ENCODE measurements around the gene TNFRSF21.
"Not testable (repeated sequence)": the region's sequence is repeated elsewhere in the genome, so short reads cannot be mapped to it uniquely, and the experiment has no call there.

The TNFRSF21 gene

DNA sequence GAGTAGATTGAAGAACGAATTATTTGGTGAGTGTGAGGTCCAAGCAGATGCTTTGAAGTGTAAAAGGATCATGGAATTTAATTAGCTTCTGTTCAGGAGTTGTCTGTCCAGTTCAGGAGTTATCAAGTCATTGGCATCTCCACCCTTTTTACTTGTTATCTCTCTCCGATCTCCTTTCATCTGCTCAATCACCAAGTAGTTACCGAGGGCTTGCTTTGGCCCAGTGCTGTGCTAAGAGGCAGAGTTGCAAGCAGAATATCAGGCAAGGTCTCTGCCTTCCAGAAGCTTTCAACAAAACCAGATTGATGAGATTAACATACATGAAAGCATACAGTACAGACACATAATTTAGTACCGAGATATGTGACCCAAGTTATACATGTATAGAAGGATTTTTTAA lies 10.2 kb upstream of the TNFRSF21 start:
- no peak for DNase-seq

GRCh38 chr6:47319382-47319781 lies 9.7 kb upstream of the TNFRSF21 start:
- no peak for DNase-seq

DNA sequence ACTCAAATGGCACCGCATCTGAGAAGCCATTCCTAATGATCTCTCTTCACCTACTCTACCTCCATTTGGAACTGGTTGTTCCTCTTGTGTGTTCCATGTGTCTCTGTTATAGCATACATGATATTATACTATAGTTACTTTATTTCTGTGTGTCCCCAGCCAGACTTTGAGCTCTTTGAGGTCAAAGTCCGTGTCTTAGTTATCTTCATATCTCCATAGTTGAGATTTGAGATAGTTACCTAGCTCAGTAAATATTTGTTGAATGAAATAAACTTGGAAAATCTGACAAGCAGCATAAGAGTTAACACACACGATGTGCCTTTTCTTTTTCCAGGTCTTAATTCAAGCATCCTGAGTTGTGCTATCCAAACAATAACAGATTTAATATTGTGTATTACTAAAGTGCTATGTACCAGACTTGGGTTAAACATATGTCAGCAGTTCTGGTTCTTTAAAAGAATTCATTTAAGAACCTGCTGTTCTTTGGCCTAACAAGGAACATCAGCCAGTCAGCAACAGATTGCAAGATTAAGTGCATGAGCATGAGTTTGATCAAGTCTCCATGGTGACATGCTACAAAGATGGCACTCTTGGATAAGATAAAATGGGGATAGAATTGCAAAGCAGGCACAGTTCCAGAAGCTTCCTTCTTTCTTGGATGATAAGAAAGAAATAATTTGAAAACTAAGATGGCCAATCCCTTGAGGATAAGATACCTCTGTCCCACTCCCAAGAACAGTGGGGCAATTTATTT lies 8.7 kb upstream of the TNFRSF21 start:
- no peak for DNase-seq

- DNase-seq: not testable (repeated sequence)
Measured at GRCh38 chr6:47315181-47315580, 5.5 kb upstream of the TNFRSF21 start.

DNA sequence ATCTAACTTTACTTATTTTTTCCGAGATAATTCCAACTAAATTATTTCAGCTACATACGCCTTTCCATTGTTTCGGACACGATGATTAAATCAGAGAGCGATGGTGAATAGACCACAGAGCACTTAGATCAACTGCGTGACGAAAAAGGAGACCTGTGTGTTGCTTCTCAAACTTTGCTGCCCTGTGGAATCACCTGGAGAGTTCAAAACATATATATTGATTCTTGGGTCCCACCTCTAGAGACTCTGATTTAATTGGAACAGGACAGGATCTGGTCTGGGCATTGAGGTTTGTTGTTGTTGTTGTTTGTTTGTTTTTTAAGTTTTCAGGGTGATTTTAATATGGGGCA lies 401 bp upstream of the TNFRSF21 start:
- DNase-seq: no peak

GRCh38 chr6:47308552-47309290 lies 984 bp downstream of the TNFRSF21 start:
- no peak for DNase-seq

GRCh38 chr6:47308198-47308517 lies 1.5 kb downstream of the TNFRSF21 start:
- DNase-seq: no peak

GRCh38 chr6:47307362-47308197 lies 2.1 kb downstream of the TNFRSF21 start:
- no peak for DNase-seq

DNA sequence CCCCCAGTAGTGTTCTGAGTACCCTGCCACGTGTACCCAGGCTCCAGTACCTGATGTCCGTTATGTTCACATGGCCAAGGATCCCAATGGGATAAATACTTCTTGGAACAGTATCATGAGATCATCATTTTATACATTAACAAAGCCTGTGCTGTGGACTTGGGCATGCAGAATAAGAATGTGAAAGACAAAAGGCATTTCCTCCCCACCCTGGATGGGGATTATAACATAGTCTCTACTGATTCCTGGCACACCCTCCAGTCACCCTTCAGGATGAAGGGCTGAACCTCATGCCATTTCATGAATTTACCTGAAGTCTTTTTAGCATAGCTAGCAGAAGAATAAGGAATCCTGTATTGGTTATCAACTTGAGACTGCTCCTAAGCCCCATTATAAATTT lies 2.8 kb downstream of the TNFRSF21 start:
- DNase-seq: no peak

- no peak for DNase-seq
Measured at GRCh38 chr6:47303861-47304260, 5.8 kb downstream of the TNFRSF21 start.

DNA sequence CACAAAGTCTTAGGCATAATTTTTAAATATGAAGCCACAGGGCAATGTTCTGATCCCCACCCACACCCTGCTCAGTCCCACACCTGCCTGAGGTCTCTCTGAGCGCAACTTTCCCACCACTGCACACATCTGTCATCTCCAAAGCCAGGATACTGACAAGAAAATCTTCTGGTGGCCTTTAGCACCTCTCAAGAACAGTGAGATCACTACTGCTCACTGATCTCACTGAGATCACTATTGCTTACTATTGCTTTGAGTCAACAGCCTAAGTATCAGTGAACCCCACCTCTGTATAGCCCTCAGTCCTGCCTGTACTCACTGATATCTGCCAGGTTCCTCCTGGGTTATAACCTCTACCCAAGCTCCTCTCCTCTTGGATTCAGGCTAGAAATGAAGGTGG lies 6.4 kb downstream of the TNFRSF21 start:
- no peak for DNase-seq

- DNase-seq: no peak
Measured at GRCh38 chr6:47302043-47302442, 7.7 kb downstream of the TNFRSF21 start.

DNA sequence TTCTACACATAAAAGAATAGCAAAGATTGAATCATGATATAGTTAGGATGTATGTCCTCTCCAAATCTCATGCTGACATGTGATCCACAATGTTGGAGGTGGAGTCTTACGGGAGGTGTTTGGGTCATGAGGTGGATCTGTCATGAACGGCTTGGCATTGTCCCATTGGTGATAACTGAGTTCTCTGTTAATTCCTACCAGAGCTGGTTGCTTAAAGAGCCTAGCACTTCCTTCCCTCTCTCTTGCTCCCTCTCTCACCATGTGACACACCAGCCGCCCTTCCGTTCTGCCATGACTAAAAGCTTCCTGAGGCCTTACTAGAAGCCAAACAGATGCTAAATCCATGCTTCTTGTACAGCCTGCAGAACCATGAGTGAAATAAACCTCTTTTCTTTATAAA lies 8.3 kb downstream of the TNFRSF21 start:
- DNase-seq: no peak

- no peak for DNase-seq
Measured at GRCh38 chr6:47300417-47300816, 9.3 kb downstream of the TNFRSF21 start.

- DNase-seq: no peak
Measured at GRCh38 chr6:47299965-47300364, 9.7 kb downstream of the TNFRSF21 start.

DNA sequence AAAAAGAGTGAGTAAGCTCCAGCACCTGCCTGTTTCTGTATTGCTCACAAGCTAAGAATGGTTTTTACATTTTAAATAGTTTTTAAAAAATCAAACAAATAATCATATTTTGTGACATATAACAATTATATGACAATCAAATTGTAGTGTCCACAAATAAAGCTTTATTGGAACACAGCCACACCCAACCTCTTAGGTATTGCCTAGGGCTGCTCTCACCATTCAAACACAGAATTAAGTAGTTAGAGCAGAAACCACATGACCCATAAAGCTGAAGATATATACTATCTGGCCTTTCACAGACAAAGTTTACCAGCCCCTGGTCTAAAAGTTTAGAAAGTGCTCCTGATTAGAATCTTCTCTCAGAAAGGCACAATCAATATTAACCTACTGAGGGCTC lies 11.2 kb downstream of the TNFRSF21 start:
- DNase-seq: no peak

DNA sequence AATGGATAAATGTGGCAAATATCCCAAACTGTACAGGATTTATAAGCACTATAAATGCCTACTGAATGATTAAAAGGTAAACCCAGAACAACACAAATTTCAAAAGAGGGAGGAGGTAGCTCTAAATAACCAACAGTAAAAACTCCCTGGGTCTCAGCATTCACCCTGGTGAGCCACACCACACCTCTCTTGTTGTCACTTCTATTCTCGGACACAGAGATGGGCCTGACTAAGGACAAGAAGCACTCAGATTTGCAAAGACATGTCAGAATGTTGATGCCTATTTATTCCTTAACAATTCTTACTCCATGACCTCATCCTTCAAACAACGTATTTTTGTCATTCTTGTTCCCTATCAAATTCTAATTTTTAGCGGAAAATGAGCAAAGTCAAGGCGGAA lies 14.7 kb downstream of the TNFRSF21 start:
- no peak for DNase-seq

DNA sequence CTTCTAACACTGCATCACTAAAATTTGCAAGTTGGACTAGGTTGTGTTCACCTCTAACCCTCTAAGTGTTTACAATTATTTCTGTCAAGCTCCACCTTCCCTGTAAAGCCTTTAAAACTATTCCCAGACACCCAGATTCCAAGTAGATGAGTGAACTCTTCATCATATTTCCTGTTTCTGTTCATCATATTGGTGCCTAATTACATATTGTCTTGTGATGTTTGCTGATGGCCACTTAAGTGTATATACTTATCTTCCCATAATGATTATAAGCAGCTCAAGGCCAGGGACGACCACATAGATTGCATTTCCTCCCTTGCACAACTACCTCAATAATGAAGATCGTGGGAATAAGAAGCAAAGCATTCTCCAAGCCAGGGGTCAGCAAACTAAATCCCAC lies 16.8 kb downstream of the TNFRSF21 start:
- DNase-seq: no peak

GRCh38 chr6:47292027-47292426 lies 17.7 kb downstream of the TNFRSF21 start:
- no peak for DNase-seq

DNA sequence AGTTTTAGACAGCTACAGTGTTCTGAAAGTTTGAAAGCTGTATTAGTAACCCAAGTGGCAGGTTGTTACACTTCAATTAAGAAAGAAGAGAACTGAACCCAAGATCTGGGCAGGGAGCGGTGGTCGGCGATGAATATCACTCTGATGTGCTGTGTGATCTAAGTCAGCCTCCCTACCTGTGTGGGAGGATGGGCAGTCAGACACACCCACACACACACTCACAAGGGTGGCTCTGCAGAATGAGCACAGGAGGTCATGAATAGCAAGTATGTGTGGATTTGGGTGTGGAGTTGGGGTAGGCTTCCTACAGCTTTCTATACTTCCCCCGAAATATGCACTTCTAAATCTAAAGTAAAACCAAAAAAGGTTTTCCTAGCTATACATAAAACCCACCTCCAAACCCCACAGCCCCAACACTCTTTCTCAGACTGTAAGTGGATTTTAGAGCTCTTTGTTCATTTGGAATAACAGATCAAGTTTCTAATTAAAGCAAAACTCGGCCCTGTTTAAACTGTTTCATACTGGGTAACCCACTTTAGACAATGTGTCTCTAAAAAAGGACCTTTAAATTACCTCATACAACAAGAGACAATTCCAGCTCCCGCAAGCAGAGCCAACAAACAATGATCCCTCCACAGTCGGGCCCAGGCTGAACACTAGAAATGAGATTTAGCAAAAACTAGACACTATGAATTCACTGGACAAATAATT lies 19.4 kb downstream of the TNFRSF21 start:
- no peak for DNase-seq

GRCh38 chr6:47288267-47289090 lies 21.2 kb downstream of the TNFRSF21 start:
- DNase-seq: no peak

GRCh38 chr6:47286301-47286700 lies 23.4 kb downstream of the TNFRSF21 start:
- no peak for DNase-seq

Data from activated effector memory CD4-positive, alpha-beta T cell treated with Interleukin-2 at 50 U/mL for 16 hours (primary cell).